Measurements from ENCODE around the gene RIN1.
"Not testable (repeated sequence)": the region's sequence is repeated elsewhere in the genome, so short reads cannot be mapped to it uniquely, and the experiment has no call there.

Gene RIN1

GRCh38 chr11:66336234-66337102 lies at the start of gene RIN1:
RIN1 (minus strand) TSS chr11:66336434; CDS start chr11:66336402, 32 bp downstream.
- no peak for TF ChIP-seq CTCF (IDR thresholded peaks at IDR 0.05)
- peak within 1 kb of the TSS; percentile 48 to 79 for H3K27ac ChIP-seq
- peak; percentile 85 for DNase-seq (ENCODE audit: low spot score)
- H3K4me3 ChIP-seq, result peak within 1 kb of the TSS; percentile 87

GRCh38 chr11:66384316-66384715 lies 48.1 kb upstream of the RIN1 start:
- DNase-seq (ENCODE audit: low spot score); H3K4me3 ChIP-seq; H3K27ac ChIP-seq: not testable (repeated sequence)

GRCh38 chr11:66380264-66380663 lies 44.0 kb upstream of the RIN1 start:
- not testable (repeated sequence) for H3K27ac ChIP-seq; DNase-seq (ENCODE audit: low spot score); H3K4me3 ChIP-seq

GRCh38 chr11:66373690-66374287 lies 37.6 kb upstream of the RIN1 start:
- H3K4me3 ChIP-seq; DNase-seq (ENCODE audit: low spot score); H3K27ac ChIP-seq: not testable (repeated sequence)

GRCh38 chr11:66373265-66373664 lies 37.0 kb upstream of the RIN1 start:
- Histone ChIP-seq H3K4me3 (no peak overlapping the region), H3K27ac (no peak overlapping the region)
- DNase-seq (ENCODE audit: low spot score), result no peak
- no peak for TF ChIP-seq CTCF (IDR thresholded peaks at IDR 0.05)

GRCh38 chr11:66371627-66372415 lies 35.6 kb upstream of the RIN1 start, which contains the start of gene SLC29A2:
SLC29A2 (minus strand) TSS chr11:66371760; CDS start chr11:66371591, 169 bp downstream.
- no peak for TF ChIP-seq CTCF (IDR thresholded peaks at IDR 0.05)
- Histone ChIP-seq H3K4me3 (peak within 1 kb of the TSS; percentile 92), H3K27ac (peak within 1 kb of the TSS; percentile 37 to 53)
- no peak for DNase-seq (ENCODE audit: low spot score)

GRCh38 chr11:66369073-66369894 lies 33.0 kb upstream of the RIN1 start:
- no peak for TF ChIP-seq CTCF (IDR thresholded peaks at IDR 0.05)
- Histone ChIP-seq H3K27ac (no peak overlapping the region), H3K4me3 (no peak overlapping the region)
- no peak for DNase-seq (ENCODE audit: low spot score)

GRCh38 chr11:66368484-66368883 lies 32.2 kb upstream of the RIN1 start:
- H3K27ac ChIP-seq, result no peak overlapping the region
- DNase-seq (ENCODE audit: low spot score), result no peak

More at GRCh38 chr11:66368484-66368883, 32.2 kb upstream of the RIN1 start:
- no peak overlapping the region for H3K4me3 ChIP-seq
- TF ChIP-seq CTCF (IDR thresholded peaks at IDR 0.05), result no peak
